ENCODE results near the gene ZNF860.
A peak's percentile ranks its signal among the peaks of the same experiment; 100 is the strongest.

ZNF860 gene

GRCh38 chr3:31967592-31967991 lies 14.0 kb upstream of the ZNF860 start:
- TF ChIP-seq CTCF (IDR thresholded peaks at IDR 0.05; ENCODE audit: low read length) = no peak
- TF ChIP-seq EZH2 (IDR thresholded peaks at IDR 0.05; ENCODE audit: borderline replicate concordance, low read length) = no peak
- peaks cover 61% of the 10 kb centered on the region for H3K79me2 ChIP-seq (ENCODE audit: insufficient read depth, low read length)
- peaks cover 10% of the 10 kb centered on the region for H3F3A ChIP-seq (ENCODE audit: insufficient read depth, low read length)
- no peak overlapping the region for H2AFZ ChIP-seq (ENCODE audit: low read length)
- peak overlapping the region; percentile 70 for H3K9ac ChIP-seq (ENCODE audit: low read length)
- H3K4me1 ChIP-seq (ENCODE audit: insufficient read depth, low read length, severe bottlenecking) = peaks cover 87% of the 10 kb centered on the region
- no peaks in the 10 kb centered on the region for H3K9me3 ChIP-seq (ENCODE audit: low read length)
- peaks cover 14% of the 10 kb centered on the region; the same call in 1 of the 2 replicates for H3K36me3 ChIP-seq (ENCODE audit: insufficient read depth, low read length)
- peak overlapping the region; percentile 99 for H3K27ac ChIP-seq (ENCODE audit: low read depth, low read length, poor library complexity, severe bottlenecking)
- no peaks in the 10 kb centered on the region for H3K9me2 ChIP-seq (ENCODE audit: low read depth, low read length)
- no peaks in the 10 kb centered on the region for H4K20me1 ChIP-seq (ENCODE audit: insufficient read depth, low read length)
- H3K27me3 ChIP-seq (ENCODE audit: insufficient read depth, low read length) = no peaks in the 10 kb centered on the region
- H3K4me2 ChIP-seq (ENCODE audit: low read length) = peak overlapping the region; percentile 65
- H3K4me3 ChIP-seq (ENCODE audit: low read depth, low read length, poor library complexity, severe bottlenecking) = peak overlapping the region; percentile 55

GRCh38 chr3:31968369-31968926 lies 13.1 kb upstream of the ZNF860 start:
- Histone ChIP-seq H3K9me2 (ENCODE audit: low read depth, low read length) (no peaks in the 10 kb centered on the region), H3K36me3 (ENCODE audit: insufficient read depth, low read length) (peaks cover 14% of the 10 kb centered on the region; the same call in 1 of the 2 replicates), H3K27ac (ENCODE audit: low read depth, low read length, poor library complexity, severe bottlenecking) (peak overlapping the region; percentile 99), H3K4me3 (ENCODE audit: low read depth, low read length, poor library complexity, severe bottlenecking) (peak overlapping the region; percentile 55), H3K27me3 (ENCODE audit: insufficient read depth, low read length) (no peaks in the 10 kb centered on the region), H2AFZ (ENCODE audit: low read length) (0 out of 2 replicates have a peak overlapping the region, but pooled peaks have one; percentile 7), H3K9ac (ENCODE audit: low read length) (peak overlapping the region; percentile 70), H3K9me3 (ENCODE audit: low read length) (no peaks in the 10 kb centered on the region), H3K4me2 (ENCODE audit: low read length) (peak overlapping the region; percentile 65), H3K4me1 (ENCODE audit: insufficient read depth, low read length, severe bottlenecking) (peaks cover 87% of the 10 kb centered on the region), H3K79me2 (ENCODE audit: insufficient read depth, low read length) (peaks cover 61% of the 10 kb centered on the region), H3F3A (ENCODE audit: insufficient read depth, low read length) (peaks cover 10% of the 10 kb centered on the region), H4K20me1 (ENCODE audit: insufficient read depth, low read length) (no peaks in the 10 kb centered on the region)
- TF ChIP-seq CTCF (IDR thresholded peaks at IDR 0.05; ENCODE audit: low read length) (no peak), EZH2 (IDR thresholded peaks at IDR 0.05; ENCODE audit: borderline replicate concordance, low read length) (no peak)

GRCh38 chr3:31968927-31969418 lies 12.6 kb upstream of the ZNF860 start:
- Histone ChIP-seq H3K27me3 (ENCODE audit: insufficient read depth, low read length) (no peaks in the 10 kb centered on the region), H3K4me1 (ENCODE audit: insufficient read depth, low read length, severe bottlenecking) (peaks cover 87% of the 10 kb centered on the region), H3K27ac (ENCODE audit: low read depth, low read length, poor library complexity, severe bottlenecking) (peak overlapping the region; percentile 99), H3F3A (ENCODE audit: insufficient read depth, low read length) (peaks cover 10% of the 10 kb centered on the region), H3K36me3 (ENCODE audit: insufficient read depth, low read length) (peaks cover 14% of the 10 kb centered on the region; the same call in 1 of the 2 replicates), H3K9me3 (ENCODE audit: low read length) (no peaks in the 10 kb centered on the region), H4K20me1 (ENCODE audit: insufficient read depth, low read length) (no peaks in the 10 kb centered on the region), H3K9ac (ENCODE audit: low read length) (peak overlapping the region; percentile 70), H3K4me3 (ENCODE audit: low read depth, low read length, poor library complexity, severe bottlenecking) (peak overlapping the region; percentile 55), H3K9me2 (ENCODE audit: low read depth, low read length) (no peaks in the 10 kb centered on the region), H2AFZ (ENCODE audit: low read length) (0 out of 2 replicates have a peak overlapping the region, but pooled peaks have one; percentile 7), H3K79me2 (ENCODE audit: insufficient read depth, low read length) (peaks cover 61% of the 10 kb centered on the region), H3K4me2 (ENCODE audit: low read length) (peak overlapping the region; percentile 65)
- TF ChIP-seq CTCF (IDR thresholded peaks at IDR 0.05; ENCODE audit: low read length) (no peak), EZH2 (IDR thresholded peaks at IDR 0.05; ENCODE audit: borderline replicate concordance, low read length) (no peak)

Data from OCI-LY1 (cell line).